Caki2 (cell line): Measurements from ENCODE around the gene SLC37A2. TPM values are rescaled to one million over a fixed set of nuclear protein-coding genes. Genes with fewer than 3 reads are reported as not detected.

Source experiments
- DNase-seq: peaks from one replicate; pipeline ENCODE4 v3.0.0-alpha.2; 2015; ENCODE audit warnings: low read depth
- in situ Hi-C: cut with HindIII; loops from 2 replicates; pipeline ENCODE4 v1.10.0; 2016; ENCODE audit warnings: low sequenced_read_pairs, low pct_unique_long_range_greater_than_20kb, mixed read lengths
- total RNA-seq: library from RNA; depleted of rRNA; stranded (reverse); fragments of >200 nt; shearing (Covaris generic); gene quantifications from 2 replicates; pipeline ENCODE4 v1.2.3, GENCODE V29; 2014; ENCODE audit warnings: low replicate concordance

The SLC37A2 gene
- total RNA-seq, 1 experiment from 2014 or later = 1.9 TPM

- no peak for DNase-seq
- in situ Hi-C loops = no loop called here
Measured at GRCh38 chr11:125068368-125068767, 5.3 kb downstream of the SLC37A2 start.

- no peak for DNase-seq
- in situ Hi-C loops = no loop called here
Measured at GRCh38 chr11:125069008-125069407, 5.9 kb downstream of the SLC37A2 start.

- no peak for DNase-seq
- in situ Hi-C loops = no loop called here
Measured at GRCh38 chr11:125069796-125070195, 6.7 kb downstream of the SLC37A2 start.

- DNase-seq = no peak
- in situ Hi-C loops = no loop called here
Measured at GRCh38 chr11:125070699-125071254, 7.7 kb downstream of the SLC37A2 start.

GRCh38 chr11:125071435-125071834, 8.3 kb downstream of the SLC37A2 start:
- no peak for DNase-seq
- in situ Hi-C loops = no loop called here

- in situ Hi-C loops = no loop called here
- no peak for DNase-seq
Measured at GRCh38 chr11:125071846-125072217, 8.7 kb downstream of the SLC37A2 start.

- in situ Hi-C loops = no loop called here
- DNase-seq = no peak
Measured at GRCh38 chr11:125072218-125072960, 9.3 kb downstream of the SLC37A2 start.

- in situ Hi-C loops = no loop called here
- DNase-seq = no peak
Measured at GRCh38 chr11:125072961-125073590, 10.0 kb downstream of the SLC37A2 start.

- DNase-seq = no peak
- in situ Hi-C loops = no loop called here
Measured at GRCh38 chr11:125073616-125074483, 10.7 kb downstream of the SLC37A2 start.

GRCh38 chr11:125074511-125075241, 11.6 kb downstream of the SLC37A2 start:
- no peak for DNase-seq
- in situ Hi-C loops = no loop called here

- in situ Hi-C loops = no loop called here
- no peak for DNase-seq
Measured at GRCh38 chr11:125075242-125075625, 12.1 kb downstream of the SLC37A2 start.

GRCh38 chr11:125075900-125076317, 12.8 kb downstream of the SLC37A2 start:
- in situ Hi-C loops = no loop called here
- DNase-seq = no peak

- in situ Hi-C loops = no loop called here
- no peak for DNase-seq
Measured at GRCh38 chr11:125076378-125076945, 13.4 kb downstream of the SLC37A2 start.

GRCh38 chr11:125078016-125078415, 14.9 kb downstream of the SLC37A2 start:
- no peak for DNase-seq
- in situ Hi-C loops = no loop called here

- DNase-seq = no peak
- in situ Hi-C loops = no loop called here
Measured at GRCh38 chr11:125078516-125079140, 15.5 kb downstream of the SLC37A2 start.

- no peak for DNase-seq
- in situ Hi-C loops = no loop called here
Measured at GRCh38 chr11:125079151-125079877, 16.2 kb downstream of the SLC37A2 start.
